Measurements from ENCODE around the gene MXI1. TPM values are rescaled to one million over a fixed set of nuclear protein-coding genes. Genes with fewer than 3 reads are reported as not detected.

The MXI1 gene
- total RNA-seq, 2 donors from 2014 or later = 31.3 to 55.4 TPM

GRCh38 chr10:110321869-110322620 lies 114.6 kb downstream of the MXI1 start:
- H3K4me3 Mint-ChIP-seq = no peak overlapping the region

GRCh38 chr10:110323503-110323902 lies 116.1 kb downstream of the MXI1 start:
- Mint-ChIP-seq H3K27me3 (ENCODE audit: insufficient read depth) (peaks cover 5% of the 10 kb centered on the region), H3K4me1 (peaks cover 36% of the 10 kb centered on the region), H3K9me3 (peaks cover 40% of the 10 kb centered on the region), H3K4me3 (no peak overlapping the region), H3K36me3 (ENCODE audit: low read depth) (peaks cover 2% of the 10 kb centered on the region), H3K27ac (no peak overlapping the region)
- Histone ChIP-seq H3K9ac (ENCODE audit: extremely low read depth, low read length, poor library complexity, severe bottlenecking) (no peak overlapping the region), H3K27me3 (ENCODE audit: control insufficient read depth, insufficient read depth, low read length, poor library complexity, severe bottlenecking) (no peaks in the 10 kb centered on the region), H3K9me3 (ENCODE audit: control insufficient read depth, low read length) (peaks cover 44% of the 10 kb centered on the region), H3K36me3 (ENCODE audit: control insufficient read depth, insufficient read depth, low read length) (no peaks in the 10 kb centered on the region), H3K27ac (ENCODE audit: low read depth, low read length) (no peak overlapping the region), H3K4me3 (ENCODE audit: low read length) (no peak overlapping the region), H3K4me1 (ENCODE audit: control insufficient read depth, insufficient read depth, low read length) (peaks cover 7% of the 10 kb centered on the region)
- TF ChIP-seq CTCF (conservative IDR thresholded peaks at IDR 0.05) = no peak
- no peak for DNase-seq
- 83 to 95% methylated on average over 1 of the region's 2 CpGs for WGBS, 2 experiments (ENCODE audit: insufficient coverage in 1 of 2, insufficient read length in 1 of 2)

More at GRCh38 chr10:110321869-110322620, 114.6 kb downstream of the MXI1 start:
- no peak for TF ChIP-seq CTCF (conservative IDR thresholded peaks at IDR 0.05)
- peak overlapping the region; percentile 20 for H3K4me3 ChIP-seq (ENCODE audit: low read length)
- no peaks in the 10 kb centered on the region for H3K36me3 ChIP-seq (ENCODE audit: control insufficient read depth, insufficient read depth, low read length)
- H3K4me1 ChIP-seq (ENCODE audit: control insufficient read depth, insufficient read depth, low read length) = peaks cover 11% of the 10 kb centered on the region
- peaks cover 41% of the 10 kb centered on the region for H3K4me1 Mint-ChIP-seq
- H3K36me3 Mint-ChIP-seq (ENCODE audit: low read depth) = peaks cover 2% of the 10 kb centered on the region
- H3K27me3 ChIP-seq (ENCODE audit: control insufficient read depth, insufficient read depth, low read length, poor library complexity, severe bottlenecking) = no peaks in the 10 kb centered on the region
- peaks cover 29% of the 10 kb centered on the region for H3K9me3 Mint-ChIP-seq
- no peak overlapping the region for H3K9ac ChIP-seq (ENCODE audit: extremely low read depth, low read length, poor library complexity, severe bottlenecking)
- no peak overlapping the region for H3K27ac ChIP-seq (ENCODE audit: low read depth, low read length)
- 94 to 95% methylated on average over 6 of the region's 6 CpGs for WGBS, 2 experiments (ENCODE audit: insufficient coverage in 1 of 2, insufficient read length in 1 of 2)
- H3K9me3 ChIP-seq (ENCODE audit: control insufficient read depth, low read length) = peaks cover 40% of the 10 kb centered on the region
- no peak overlapping the region for H3K27ac Mint-ChIP-seq
- DNase-seq = no peak
- peaks cover 1% of the 10 kb centered on the region for H3K27me3 Mint-ChIP-seq (ENCODE audit: insufficient read depth)

DNA sequence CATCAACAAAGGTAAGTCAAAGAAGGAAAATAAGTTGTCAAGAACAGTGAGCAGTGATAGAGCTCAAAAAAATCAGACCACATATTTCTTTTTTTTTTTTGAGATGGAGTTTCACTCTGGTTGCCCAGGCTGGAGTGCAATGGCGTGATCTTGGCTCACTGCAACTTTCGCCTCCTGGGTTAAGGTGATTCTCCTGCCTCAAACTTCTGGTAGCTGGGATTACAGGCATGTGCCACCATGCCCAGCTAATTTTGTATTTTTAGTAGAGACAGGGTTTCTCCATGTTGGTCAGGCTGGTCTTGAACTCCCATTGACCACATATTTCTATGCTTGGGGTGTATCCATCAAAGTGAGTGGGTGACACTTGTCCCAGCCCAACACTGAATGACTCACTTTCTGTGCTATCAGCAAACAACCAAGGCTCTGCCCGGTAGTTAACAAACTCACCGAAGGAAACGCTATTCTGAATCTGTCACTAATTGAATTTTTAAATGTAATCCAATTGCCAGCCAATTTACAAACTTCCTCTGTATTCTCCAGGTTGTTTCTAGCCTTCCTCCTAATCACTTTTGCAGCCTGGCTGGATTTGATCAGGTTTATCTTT lies 116.9 kb downstream of the MXI1 start:
- H3K27ac Mint-ChIP-seq = no peak overlapping the region
- peak; percentile 62 for DNase-seq
- no peak overlapping the region for H3K9ac ChIP-seq (ENCODE audit: extremely low read depth, low read length, poor library complexity, severe bottlenecking)
- H3K36me3 ChIP-seq (ENCODE audit: control insufficient read depth, insufficient read depth, low read length) = no peaks in the 10 kb centered on the region
- no peaks in the 10 kb centered on the region for H3K27me3 ChIP-seq (ENCODE audit: control insufficient read depth, insufficient read depth, low read length, poor library complexity, severe bottlenecking)
- H3K9me3 ChIP-seq (ENCODE audit: control insufficient read depth, low read length) = peaks cover 52% of the 10 kb centered on the region
- peaks cover 5% of the 10 kb centered on the region for H3K27me3 Mint-ChIP-seq (ENCODE audit: insufficient read depth)
- H3K9me3 Mint-ChIP-seq = peaks cover 48% of the 10 kb centered on the region
- H3K27ac ChIP-seq (ENCODE audit: low read depth, low read length) = no peak overlapping the region
- peaks cover 32% of the 10 kb centered on the region for H3K4me1 Mint-ChIP-seq
- H3K4me1 ChIP-seq (ENCODE audit: control insufficient read depth, insufficient read depth, low read length) = peaks cover 5% of the 10 kb centered on the region
- no peak for TF ChIP-seq CTCF (conservative IDR thresholded peaks at IDR 0.05)
- H3K4me3 ChIP-seq (ENCODE audit: low read length) = no peak overlapping the region
- no peak overlapping the region for H3K4me3 Mint-ChIP-seq
- peaks cover 2% of the 10 kb centered on the region for H3K36me3 Mint-ChIP-seq (ENCODE audit: low read depth)
- WGBS, 2 experiments (ENCODE audit: insufficient coverage in 1 of 2, insufficient read length in 1 of 2) = 48 to 76% methylated on average over 5 of the region's 5 CpGs
